Measurements from ENCODE around the gene HOXA5. TPM values are rescaled to one million over a fixed set of nuclear protein-coding genes. Genes with fewer than 3 reads are reported as not detected.

HOXA5 gene
- total RNA-seq, 6 experiments from 2014 or later: 0.18 to 1.5 (median 0.65) TPM

DNA sequence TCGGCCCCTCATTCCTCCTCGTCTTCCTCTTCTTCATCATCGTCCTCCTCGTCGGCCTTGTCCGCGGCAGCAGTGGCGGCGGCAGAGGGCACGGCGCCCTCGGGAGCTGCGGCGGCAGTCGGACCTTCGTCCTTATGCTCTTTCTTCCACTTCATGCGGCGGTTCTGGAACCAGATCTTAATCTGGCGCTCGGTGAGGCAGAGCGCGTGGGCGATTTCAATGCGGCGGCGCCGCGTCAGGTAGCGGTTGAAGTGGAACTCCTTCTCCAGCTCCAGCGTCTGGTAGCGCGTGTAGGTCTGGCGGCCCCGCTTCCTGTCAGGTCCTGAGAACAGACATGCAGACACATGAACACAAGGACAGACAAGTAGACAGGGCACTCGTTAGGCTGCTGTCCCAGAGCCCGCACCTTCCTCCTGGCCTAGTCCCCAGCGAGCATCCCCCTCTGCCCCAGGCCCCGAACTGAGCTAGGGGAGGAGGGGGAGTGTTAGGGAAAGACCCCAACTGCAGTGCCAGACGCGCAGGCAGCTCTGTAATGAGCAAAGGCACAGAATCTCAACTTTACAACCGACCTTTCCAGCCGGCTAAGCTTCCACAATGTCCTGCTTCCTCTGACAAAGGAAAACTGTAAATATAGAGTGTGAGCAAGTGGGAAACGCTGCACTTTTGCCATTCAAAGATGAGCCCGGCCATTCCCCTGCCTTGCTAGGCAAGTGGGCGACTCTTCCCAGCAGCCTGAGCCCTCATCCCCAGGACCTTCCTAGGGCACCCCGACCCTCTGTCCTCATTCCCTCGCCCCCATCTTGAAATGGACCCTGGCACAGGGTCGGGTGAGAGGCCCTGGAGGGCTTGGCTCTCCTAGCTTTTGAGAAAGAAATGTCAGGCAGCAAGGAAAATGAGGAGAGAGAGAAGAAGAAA, 11.7 kb upstream of the HOXA5 start:
- 15% methylated on average over 38 of the region's 48 CpGs for WGBS (ENCODE audit: insufficient coverage, low coverage, low lambda C conversion rate, missing lambda C conversion rate)
- no peaks in the 10 kb centered on the region for H3K9me3 ChIP-seq
- peaks cover 0 to 8% (median 6%) of the 10 kb centered on the region in 4 donors for H3K4me1 ChIP-seq
- DNase-seq (peak in 1 of 3 donors; percentile 28), ATAC-seq (no peak)
- H3K27ac ChIP-seq: no peak overlapping the region
- peaks cover 35 to 70% of the 10 kb centered on the region in 2 donors for H3K27me3 ChIP-seq
- TF ChIP-seq POLR2A (IDR thresholded peaks at IDR 0.05): no peak
- TF ChIP-seq, protein P1, sequence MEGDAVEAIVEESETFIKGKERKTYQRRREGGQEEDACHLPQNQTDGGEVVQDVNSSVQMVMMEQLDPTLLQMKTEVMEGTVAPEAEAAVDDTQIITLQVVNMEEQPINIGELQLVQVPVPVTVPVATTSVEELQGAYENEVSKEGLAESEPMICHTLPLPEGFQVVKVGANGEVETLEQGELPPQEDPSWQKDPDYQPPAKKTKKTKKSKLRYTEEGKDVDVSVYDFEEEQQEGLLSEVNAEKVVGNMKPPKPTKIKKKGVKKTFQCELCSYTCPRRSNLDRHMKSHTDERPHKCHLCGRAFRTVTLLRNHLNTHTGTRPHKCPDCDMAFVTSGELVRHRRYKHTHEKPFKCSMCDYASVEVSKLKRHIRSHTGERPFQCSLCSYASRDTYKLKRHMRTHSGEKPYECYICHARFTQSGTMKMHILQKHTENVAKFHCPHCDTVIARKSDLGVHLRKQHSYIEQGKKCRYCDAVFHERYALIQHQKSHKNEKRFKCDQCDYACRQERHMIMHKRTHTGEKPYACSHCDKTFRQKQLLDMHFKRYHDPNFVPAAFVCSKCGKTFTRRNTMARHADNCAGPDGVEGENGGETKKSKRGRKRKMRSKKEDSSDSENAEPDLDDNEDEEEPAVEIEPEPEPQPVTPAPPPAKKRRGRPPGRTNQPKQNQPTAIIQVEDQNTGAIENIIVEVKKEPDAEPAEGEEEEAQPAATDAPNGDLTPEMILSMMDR (IDR thresholded peaks at IDR 0.05): no peak
- H3K36me3 ChIP-seq: no peaks in the 10 kb centered on the region
- intact Hi-C loops (cut with DNase I): loop anchor here (5.0 to 10.0 kb wide), 2 partner anchors 478 to 780 kb away; no protein-coding TSS in a partner anchor
- H3K4me3 ChIP-seq: no peak overlapping the region

DNA sequence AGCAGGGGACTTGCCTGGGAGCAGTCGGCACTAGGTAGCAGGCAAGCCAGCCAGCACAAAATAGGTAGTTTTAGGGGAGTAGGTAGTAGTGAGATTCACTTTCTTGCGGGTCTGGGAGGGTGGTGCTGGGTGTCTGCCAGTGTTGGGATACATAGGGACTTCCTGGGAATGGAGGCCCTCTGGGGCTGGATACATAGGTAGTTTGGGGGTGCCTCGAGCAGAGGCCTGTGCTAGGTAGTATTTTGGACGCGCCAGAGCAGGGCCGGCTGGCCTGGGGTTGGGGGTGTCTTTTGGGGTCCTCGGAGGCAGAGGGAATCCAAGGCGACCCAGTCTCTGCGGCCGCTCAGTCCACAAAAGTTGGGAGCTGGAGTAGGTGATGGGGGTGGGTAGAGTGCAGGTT, 10.9 kb upstream of the HOXA5 start:
- intact Hi-C loops (cut with DNase I): loop anchor here in 1 of 2 donors (10.0 kb wide), 1 partner anchor 780 kb away; no protein-coding TSS in a partner anchor
- DNase-seq (peak in 1 of 3 donors; percentile 29), ATAC-seq (no peak)
- H3K36me3 ChIP-seq: no peaks in the 10 kb centered on the region
- 11% methylated on average over 5 of the region's 10 CpGs for WGBS (ENCODE audit: insufficient coverage, low coverage, low lambda C conversion rate, missing lambda C conversion rate)
- H3K4me1 ChIP-seq: peaks cover 0 to 7% (median 5%) of the 10 kb centered on the region in 4 donors
- TF ChIP-seq, protein P1 (IDR thresholded peaks at IDR 0.05): no peak
- TF ChIP-seq POLR2A (IDR thresholded peaks at IDR 0.05): no peak
- H3K9me3 ChIP-seq: no peaks in the 10 kb centered on the region
- H3K27ac ChIP-seq: no peak overlapping the region
- H3K4me3 ChIP-seq: no peak overlapping the region
- H3K27me3 ChIP-seq: peaks cover 36 to 70% of the 10 kb centered on the region in 2 donors

DNA sequence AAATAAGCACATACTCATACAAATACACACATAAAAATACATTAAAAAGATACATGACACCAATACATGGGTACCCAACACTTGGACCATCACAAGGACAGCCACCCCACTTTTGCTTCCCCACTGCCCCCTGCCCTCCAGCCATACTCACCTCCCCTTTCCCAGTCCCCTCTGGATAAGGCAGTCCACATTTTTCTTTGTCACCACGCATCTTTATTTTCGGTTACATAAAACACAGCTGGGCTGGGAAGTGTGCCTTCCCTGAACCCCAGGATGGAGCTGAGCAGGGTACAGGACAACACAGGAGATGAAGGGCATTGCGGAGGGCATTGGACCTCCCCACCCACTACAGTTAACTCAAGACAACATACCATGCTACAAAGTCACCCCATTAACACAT, 10.0 kb upstream of the HOXA5 start:
- no peak for TF ChIP-seq POLR2A (IDR thresholded peaks at IDR 0.05)
- TF ChIP-seq, protein P1 (IDR thresholded peaks at IDR 0.05): no peak
- Histone ChIP-seq H3K4me3 (no peak overlapping the region), H3K9me3 (no peaks in the 10 kb centered on the region), H3K27me3 (peaks cover 43 to 70% of the 10 kb centered on the region in 2 donors), H3K4me1 (peaks cover 0 to 7% (median 4%) of the 10 kb centered on the region in 4 donors), H3K36me3 (no peaks in the 10 kb centered on the region), H3K27ac (no peak overlapping the region)
- DNase-seq (no peak), ATAC-seq (no peak)
- WGBS (ENCODE audit: insufficient coverage, low coverage, low lambda C conversion rate, missing lambda C conversion rate): 23% methylated on average over 3 of the region's 3 CpGs
- intact Hi-C loops (cut with DNase I): loop anchor here in 1 of 2 donors (10.0 kb wide), 1 partner anchor 779 kb away; no protein-coding TSS in a partner anchor

DNA sequence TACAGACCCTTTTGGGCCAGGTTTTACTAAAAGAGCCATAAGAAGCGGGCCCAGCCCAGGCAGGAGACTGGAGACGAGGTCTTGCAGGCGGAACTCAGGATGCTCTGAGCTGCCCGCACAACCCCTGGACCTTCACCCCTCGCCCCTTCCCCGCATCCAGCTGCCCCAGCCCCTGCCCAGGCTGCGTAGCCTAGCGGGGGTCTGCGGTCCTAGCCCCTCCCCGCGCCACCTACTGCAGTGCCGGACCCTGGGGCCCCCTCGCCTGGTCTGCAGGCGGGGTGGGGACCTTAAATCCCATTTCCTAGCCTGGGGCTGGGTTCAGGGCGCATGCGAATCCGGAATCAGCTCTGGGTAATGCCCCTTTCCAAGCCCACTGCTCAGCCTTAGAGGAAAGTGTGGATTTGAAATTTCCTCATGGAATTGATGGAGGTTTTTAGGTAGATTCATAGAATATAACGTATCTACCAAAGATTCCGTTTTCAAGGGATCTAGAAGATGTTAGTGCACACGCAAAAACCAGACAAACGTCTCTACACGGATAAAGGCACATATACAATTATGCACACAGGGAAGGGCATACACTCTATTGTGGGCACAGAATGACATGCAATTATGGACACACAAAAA, 9.4 kb upstream of the HOXA5 start:
- WGBS (ENCODE audit: insufficient coverage, low coverage, low lambda C conversion rate, missing lambda C conversion rate): 7% methylated on average over 10 of the region's 22 CpGs
- peaks cover 38 to 74% of the 10 kb centered on the region in 2 donors for H3K27me3 ChIP-seq
- H3K4me3 ChIP-seq: no peak overlapping the region
- ATAC-seq (no peak), DNase-seq (peak in 2 of 3 donors; percentile 34 to 46)
- no peaks in the 10 kb centered on the region for H3K36me3 ChIP-seq
- H3K4me1 ChIP-seq: peaks cover 0 to 7% (median 4%) of the 10 kb centered on the region in 4 donors
- intact Hi-C loops (cut with DNase I): loop anchor here in 1 of 2 donors (10.0 kb wide), 1 partner anchor 778 kb away; no protein-coding TSS in a partner anchor
- H3K9me3 ChIP-seq: no peaks in the 10 kb centered on the region
- no peak overlapping the region for H3K27ac ChIP-seq
- TF ChIP-seq, protein P1 (IDR thresholded peaks at IDR 0.05): no peak
- no peak for TF ChIP-seq POLR2A (IDR thresholded peaks at IDR 0.05)
